ENCODE measurements around the gene TRAPPC5.

The TRAPPC5 gene

GRCh38 chr19:7691497-7691896 lies 10.9 kb downstream of the TRAPPC5 start:
- Histone ChIP-seq H3K27ac (no peak overlapping the region), H3K4me3 (ENCODE audit: low read depth, low read length) (no peak overlapping the region), H3K36me3 (ENCODE audit: control insufficient read depth, insufficient read depth, low read length) (no peaks in the 10 kb centered on the region), H3K27me3 (ENCODE audit: control insufficient read depth, insufficient read depth, low read length) (no peaks in the 10 kb centered on the region), H3K79me2 (no peaks in the 10 kb centered on the region), H3K4me2 (ENCODE audit: low read length) (no peak overlapping the region), H3K4me1 (no peaks in the 10 kb centered on the region), H3K9me3 (ENCODE audit: control insufficient read depth, low read length) (no peaks in the 10 kb centered on the region), H2AFZ (no peak overlapping the region), H3K9ac (no peak overlapping the region)
- TF ChIP-seq, protein P1, sequence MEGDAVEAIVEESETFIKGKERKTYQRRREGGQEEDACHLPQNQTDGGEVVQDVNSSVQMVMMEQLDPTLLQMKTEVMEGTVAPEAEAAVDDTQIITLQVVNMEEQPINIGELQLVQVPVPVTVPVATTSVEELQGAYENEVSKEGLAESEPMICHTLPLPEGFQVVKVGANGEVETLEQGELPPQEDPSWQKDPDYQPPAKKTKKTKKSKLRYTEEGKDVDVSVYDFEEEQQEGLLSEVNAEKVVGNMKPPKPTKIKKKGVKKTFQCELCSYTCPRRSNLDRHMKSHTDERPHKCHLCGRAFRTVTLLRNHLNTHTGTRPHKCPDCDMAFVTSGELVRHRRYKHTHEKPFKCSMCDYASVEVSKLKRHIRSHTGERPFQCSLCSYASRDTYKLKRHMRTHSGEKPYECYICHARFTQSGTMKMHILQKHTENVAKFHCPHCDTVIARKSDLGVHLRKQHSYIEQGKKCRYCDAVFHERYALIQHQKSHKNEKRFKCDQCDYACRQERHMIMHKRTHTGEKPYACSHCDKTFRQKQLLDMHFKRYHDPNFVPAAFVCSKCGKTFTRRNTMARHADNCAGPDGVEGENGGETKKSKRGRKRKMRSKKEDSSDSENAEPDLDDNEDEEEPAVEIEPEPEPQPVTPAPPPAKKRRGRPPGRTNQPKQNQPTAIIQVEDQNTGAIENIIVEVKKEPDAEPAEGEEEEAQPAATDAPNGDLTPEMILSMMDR (IDR thresholded peaks at IDR 0.05) = no peak

- H2AFZ ChIP-seq = no peak overlapping the region
- H3K9ac ChIP-seq = no peak overlapping the region
- TF ChIP-seq, protein P1 (IDR thresholded peaks at IDR 0.05) = no peak
- no peaks in the 10 kb centered on the region for H3K9me3 ChIP-seq (ENCODE audit: control insufficient read depth, low read length)
- H3K79me2 ChIP-seq = no peaks in the 10 kb centered on the region
- no peaks in the 10 kb centered on the region for H3K27me3 ChIP-seq (ENCODE audit: control insufficient read depth, insufficient read depth, low read length)
- H3K4me2 ChIP-seq (ENCODE audit: low read length) = no peak overlapping the region
- H3K27ac ChIP-seq = no peak overlapping the region
- no peaks in the 10 kb centered on the region for H3K36me3 ChIP-seq (ENCODE audit: control insufficient read depth, insufficient read depth, low read length)
- no peak overlapping the region for H3K4me3 ChIP-seq (ENCODE audit: low read depth, low read length)
- H3K4me1 ChIP-seq = no peaks in the 10 kb centered on the region
Measured at GRCh38 chr19:7692417-7693088, 11.9 kb downstream of the TRAPPC5 start.

DNA sequence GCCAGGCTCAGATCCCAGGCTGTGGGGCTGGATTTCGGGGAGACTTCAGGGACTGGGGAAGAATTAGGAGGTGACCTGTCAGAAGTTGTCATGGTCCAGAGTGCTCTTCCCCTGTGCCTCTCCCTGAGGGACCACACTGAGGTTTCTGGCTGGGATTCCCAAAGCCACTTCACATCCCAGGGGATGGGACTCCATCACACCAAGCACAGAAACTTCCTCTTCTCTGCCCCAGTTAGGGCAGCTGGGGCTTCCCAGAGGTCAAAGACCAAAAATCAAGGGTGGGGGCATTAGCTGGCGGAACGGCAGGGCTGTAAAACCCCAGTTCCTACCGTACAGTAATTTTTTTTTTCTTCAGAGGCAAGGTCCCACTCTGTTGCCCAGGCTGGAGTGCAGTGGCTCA lies 13.9 kb downstream of the TRAPPC5 start:
- Histone ChIP-seq H3K27me3 (ENCODE audit: control insufficient read depth, insufficient read depth, low read length) (no peaks in the 10 kb centered on the region), H2AFZ (no peak overlapping the region), H3K4me2 (ENCODE audit: low read length) (no peak overlapping the region), H3K9me3 (ENCODE audit: control insufficient read depth, low read length) (no peaks in the 10 kb centered on the region), H3K36me3 (ENCODE audit: control insufficient read depth, insufficient read depth, low read length) (no peaks in the 10 kb centered on the region), H3K79me2 (no peaks in the 10 kb centered on the region), H3K27ac (no peak overlapping the region), H3K4me3 (ENCODE audit: low read depth, low read length) (no peak overlapping the region), H3K4me1 (no peaks in the 10 kb centered on the region), H3K9ac (no peak overlapping the region)
- TF ChIP-seq, protein P1 (IDR thresholded peaks at IDR 0.05) = no peak

- Histone ChIP-seq H3K36me3 (ENCODE audit: control insufficient read depth, insufficient read depth, low read length) (no peaks in the 10 kb centered on the region), H3K4me1 (no peaks in the 10 kb centered on the region), H3K79me2 (no peaks in the 10 kb centered on the region), H3K4me3 (ENCODE audit: low read depth, low read length) (no peak overlapping the region), H3K9me3 (ENCODE audit: control insufficient read depth, low read length) (no peaks in the 10 kb centered on the region), H3K27me3 (ENCODE audit: control insufficient read depth, insufficient read depth, low read length) (no peaks in the 10 kb centered on the region), H3K9ac (no peak overlapping the region), H2AFZ (no peak overlapping the region), H3K4me2 (ENCODE audit: low read length) (no peak overlapping the region), H3K27ac (no peak overlapping the region)
- TF ChIP-seq, protein P1 (IDR thresholded peaks at IDR 0.05) = no peak
Measured at GRCh38 chr19:7697721-7698287, 17.2 kb downstream of the TRAPPC5 start.

DNA sequence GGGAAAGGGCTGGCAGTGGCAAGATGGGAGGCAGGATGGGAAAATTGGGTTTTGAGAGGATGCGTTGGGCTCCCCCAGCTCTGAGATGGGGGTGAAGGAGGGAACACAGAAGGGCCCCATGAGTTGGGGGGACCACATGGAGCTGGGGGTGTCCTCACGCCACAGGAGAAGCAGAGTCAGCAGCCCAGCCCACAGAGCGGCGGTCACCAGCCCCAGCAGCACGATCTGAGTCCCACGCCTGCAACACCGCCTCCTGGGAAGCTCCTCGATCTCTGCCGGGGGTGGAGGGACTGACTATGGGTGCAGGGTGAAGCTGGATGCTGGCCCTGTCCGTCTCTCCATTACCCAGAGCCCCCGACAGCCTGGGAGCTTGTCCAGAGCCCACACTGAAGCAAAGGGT lies 17.9 kb downstream of the TRAPPC5 start:
- no peak overlapping the region for H3K27ac ChIP-seq
- TF ChIP-seq, protein P1 (IDR thresholded peaks at IDR 0.05) = no peak
- H3K27me3 ChIP-seq (ENCODE audit: control insufficient read depth, insufficient read depth, low read length) = no peaks in the 10 kb centered on the region
- H3K36me3 ChIP-seq (ENCODE audit: control insufficient read depth, insufficient read depth, low read length) = no peaks in the 10 kb centered on the region
- H3K4me3 ChIP-seq (ENCODE audit: low read depth, low read length) = no peak overlapping the region
- no peaks in the 10 kb centered on the region for H3K79me2 ChIP-seq
- no peak overlapping the region for H3K4me2 ChIP-seq (ENCODE audit: low read length)
- H3K4me1 ChIP-seq = no peaks in the 10 kb centered on the region
- no peak overlapping the region for H2AFZ ChIP-seq
- H3K9ac ChIP-seq = no peak overlapping the region
- no peaks in the 10 kb centered on the region for H3K9me3 ChIP-seq (ENCODE audit: control insufficient read depth, low read length)
